ENCODE measurements around the gene SOCS3. TPM values are rescaled to one million over a fixed set of nuclear protein-coding genes. Genes with fewer than 3 reads are reported as not detected.
A peak's percentile ranks its signal among the peaks of the same experiment; 100 is the strongest.

The SOCS3 gene
- total RNA-seq, 1 experiment from 2014 or later: 53.1 TPM

DNA sequence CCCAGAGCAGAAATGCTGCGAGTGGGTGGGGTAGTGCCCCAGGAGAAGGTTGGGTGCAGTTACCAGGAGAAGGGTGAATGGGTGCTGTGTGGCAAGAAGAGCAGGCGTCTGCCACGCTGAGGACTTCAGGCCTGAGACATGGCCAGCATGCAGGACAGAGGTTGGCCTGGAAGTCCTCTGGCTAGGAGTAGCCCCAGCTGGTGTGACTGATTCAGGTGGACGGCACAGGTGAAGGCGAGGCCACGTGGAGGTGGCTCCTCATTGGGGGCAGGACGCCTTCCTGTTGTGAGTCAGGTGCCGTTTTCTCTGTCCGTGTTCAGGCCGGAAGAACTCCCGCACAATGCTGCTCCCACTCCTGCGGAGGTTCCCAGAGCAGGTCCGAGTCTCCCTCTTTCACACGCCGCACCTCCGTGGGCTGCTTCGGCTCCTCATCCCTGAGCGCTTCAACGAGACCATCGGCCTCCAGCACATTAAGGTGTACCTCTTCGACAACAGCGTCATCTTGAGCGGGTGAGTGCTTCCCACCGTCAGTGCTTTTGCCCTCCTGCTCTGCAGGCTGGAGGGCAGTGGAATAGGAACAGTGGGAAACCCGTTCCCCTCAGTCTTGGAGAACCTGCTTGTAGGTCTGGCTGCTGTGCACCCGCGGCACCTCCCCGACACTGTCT lies 39.3 kb upstream of the SOCS3 start:
- ATAC-seq (no peak), DNase-seq (ENCODE audit: low read depth, low spot score) (no peak)
- H3K4me1 ChIP-seq (ENCODE audit: control insufficient read depth, insufficient read depth, low read length): no peaks in the 10 kb centered on the region
- TF ChIP-seq, protein P1, sequence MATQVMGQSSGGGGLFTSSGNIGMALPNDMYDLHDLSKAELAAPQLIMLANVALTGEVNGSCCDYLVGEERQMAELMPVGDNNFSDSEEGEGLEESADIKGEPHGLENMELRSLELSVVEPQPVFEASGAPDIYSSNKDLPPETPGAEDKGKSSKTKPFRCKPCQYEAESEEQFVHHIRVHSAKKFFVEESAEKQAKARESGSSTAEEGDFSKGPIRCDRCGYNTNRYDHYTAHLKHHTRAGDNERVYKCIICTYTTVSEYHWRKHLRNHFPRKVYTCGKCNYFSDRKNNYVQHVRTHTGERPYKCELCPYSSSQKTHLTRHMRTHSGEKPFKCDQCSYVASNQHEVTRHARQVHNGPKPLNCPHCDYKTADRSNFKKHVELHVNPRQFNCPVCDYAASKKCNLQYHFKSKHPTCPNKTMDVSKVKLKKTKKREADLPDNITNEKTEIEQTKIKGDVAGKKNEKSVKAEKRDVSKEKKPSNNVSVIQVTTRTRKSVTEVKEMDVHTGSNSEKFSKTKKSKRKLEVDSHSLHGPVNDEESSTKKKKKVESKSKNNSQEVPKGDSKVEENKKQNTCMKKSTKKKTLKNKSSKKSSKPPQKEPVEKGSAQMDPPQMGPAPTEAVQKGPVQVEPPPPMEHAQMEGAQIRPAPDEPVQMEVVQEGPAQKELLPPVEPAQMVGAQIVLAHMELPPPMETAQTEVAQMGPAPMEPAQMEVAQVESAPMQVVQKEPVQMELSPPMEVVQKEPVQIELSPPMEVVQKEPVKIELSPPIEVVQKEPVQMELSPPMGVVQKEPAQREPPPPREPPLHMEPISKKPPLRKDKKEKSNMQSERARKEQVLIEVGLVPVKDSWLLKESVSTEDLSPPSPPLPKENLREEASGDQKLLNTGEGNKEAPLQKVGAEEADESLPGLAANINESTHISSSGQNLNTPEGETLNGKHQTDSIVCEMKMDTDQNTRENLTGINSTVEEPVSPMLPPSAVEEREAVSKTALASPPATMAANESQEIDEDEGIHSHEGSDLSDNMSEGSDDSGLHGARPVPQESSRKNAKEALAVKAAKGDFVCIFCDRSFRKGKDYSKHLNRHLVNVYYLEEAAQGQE (IDR thresholded peaks at IDR 0.05; ENCODE audit: insufficient read depth in 1 of 2, low read depth in 2 of 2, low read length in 1 of 2): 0 out of 4 replicates have a peak, but pooled peaks of 1 of the 2 experiments have one; percentile 5
- TF ChIP-seq, protein P2, sequence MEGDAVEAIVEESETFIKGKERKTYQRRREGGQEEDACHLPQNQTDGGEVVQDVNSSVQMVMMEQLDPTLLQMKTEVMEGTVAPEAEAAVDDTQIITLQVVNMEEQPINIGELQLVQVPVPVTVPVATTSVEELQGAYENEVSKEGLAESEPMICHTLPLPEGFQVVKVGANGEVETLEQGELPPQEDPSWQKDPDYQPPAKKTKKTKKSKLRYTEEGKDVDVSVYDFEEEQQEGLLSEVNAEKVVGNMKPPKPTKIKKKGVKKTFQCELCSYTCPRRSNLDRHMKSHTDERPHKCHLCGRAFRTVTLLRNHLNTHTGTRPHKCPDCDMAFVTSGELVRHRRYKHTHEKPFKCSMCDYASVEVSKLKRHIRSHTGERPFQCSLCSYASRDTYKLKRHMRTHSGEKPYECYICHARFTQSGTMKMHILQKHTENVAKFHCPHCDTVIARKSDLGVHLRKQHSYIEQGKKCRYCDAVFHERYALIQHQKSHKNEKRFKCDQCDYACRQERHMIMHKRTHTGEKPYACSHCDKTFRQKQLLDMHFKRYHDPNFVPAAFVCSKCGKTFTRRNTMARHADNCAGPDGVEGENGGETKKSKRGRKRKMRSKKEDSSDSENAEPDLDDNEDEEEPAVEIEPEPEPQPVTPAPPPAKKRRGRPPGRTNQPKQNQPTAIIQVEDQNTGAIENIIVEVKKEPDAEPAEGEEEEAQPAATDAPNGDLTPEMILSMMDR (IDR thresholded peaks at IDR 0.05): no peak
- no peak for TF ChIP-seq POLR2AphosphoS5 (IDR thresholded peaks at IDR 0.05; ENCODE audit: low read depth, low read length)
- TF ChIP-seq TCF7L2 (IDR thresholded peaks at IDR 0.05; ENCODE audit: low read depth, low read length): no peak
- no peak for TF ChIP-seq SIN3A (IDR thresholded peaks at IDR 0.05; ENCODE audit: borderline replicate concordance, insufficient read depth, low read depth, low read length)
- H3K36me3 ChIP-seq (ENCODE audit: control insufficient read depth, insufficient read depth, low read length): peaks cover 20% of the 10 kb centered on the region
- POLR2A ChIA-PET: interaction anchor here (0.7 kb wide), 1 partner anchor 24 kb away, joined by 3 read pairs; no protein-coding TSS in a partner anchor
- H3K9me3 ChIP-seq (ENCODE audit: control insufficient read depth, insufficient read depth, low read depth, low read length): no peaks in the 10 kb centered on the region
- no peaks in the 10 kb centered on the region for H3K27me3 ChIP-seq (ENCODE audit: control insufficient read depth, insufficient read depth, low read length)
- no peak overlapping the region for H3K4me3 ChIP-seq (ENCODE audit: low read depth in 2 of 2, low read length in 2 of 2)
- intact Hi-C loops (cut with micrococcal nuclease; ENCODE audit: unreplicated experiment): no loop called here
- in situ Hi-C loops (cut with HindIII; ENCODE audit: low pct_unique_long_range_greater_than_20kb, low sequenced_read_pairs): no loop called here
- no TSS peak for BruUV-seq (replicated peaks)
- H3K27ac ChIP-seq (ENCODE audit: low read length): no peak overlapping the region
- CTCF ChIA-PET: no interaction called here

DNA sequence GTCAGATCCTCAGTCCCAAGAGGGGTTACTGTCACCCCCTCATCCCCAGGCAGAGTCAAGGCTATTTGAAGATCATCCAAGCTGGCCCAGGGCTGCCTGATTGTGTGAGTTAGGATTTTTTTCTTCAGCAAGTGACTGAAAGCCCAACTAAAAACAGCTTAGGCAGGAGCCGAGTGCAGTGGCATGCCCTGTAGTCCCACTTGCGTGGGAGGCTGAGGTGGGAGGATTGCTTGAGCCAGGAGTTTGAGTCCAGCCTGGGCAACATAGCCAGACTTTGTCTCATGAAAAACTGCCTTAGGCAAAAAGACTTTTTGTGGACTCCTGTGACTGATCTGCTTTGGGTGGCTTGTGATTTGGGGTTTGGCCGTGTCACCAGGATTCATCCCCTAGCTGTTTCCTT lies 38.5 kb upstream of the SOCS3 start:
- no peaks in the 10 kb centered on the region for H3K9me3 ChIP-seq (ENCODE audit: control insufficient read depth, insufficient read depth, low read depth, low read length)
- no peaks in the 10 kb centered on the region for H3K27me3 ChIP-seq (ENCODE audit: control insufficient read depth, insufficient read depth, low read length)
- ATAC-seq (no peak), DNase-seq (ENCODE audit: low read depth, low spot score) (no peak)
- H3K27ac ChIP-seq (ENCODE audit: low read length): no peak overlapping the region
- POLR2A ChIA-PET: interaction anchor here (0.7 kb wide), 1 partner anchor 23 kb away, joined by 3 read pairs; no protein-coding TSS in a partner anchor
- intact Hi-C loops (cut with micrococcal nuclease; ENCODE audit: unreplicated experiment): no loop called here
- TF ChIP-seq, protein P2 (IDR thresholded peaks at IDR 0.05): no peak
- TF ChIP-seq TCF7L2 (IDR thresholded peaks at IDR 0.05; ENCODE audit: low read depth, low read length): no peak
- TF ChIP-seq SIN3A (IDR thresholded peaks at IDR 0.05; ENCODE audit: borderline replicate concordance, insufficient read depth, low read depth, low read length): no peak
- TF ChIP-seq POLR2AphosphoS5 (IDR thresholded peaks at IDR 0.05; ENCODE audit: low read depth, low read length): no peak
- TF ChIP-seq, protein P1 (IDR thresholded peaks at IDR 0.05; ENCODE audit: insufficient read depth in 1 of 2, low read depth in 2 of 2, low read length in 1 of 2): no peak
- no peak overlapping the region for H3K4me3 ChIP-seq (ENCODE audit: low read depth in 2 of 2, low read length in 2 of 2)
- CTCF ChIA-PET: no interaction called here
- in situ Hi-C loops (cut with HindIII; ENCODE audit: low pct_unique_long_range_greater_than_20kb, low sequenced_read_pairs): no loop called here
- peaks cover 18% of the 10 kb centered on the region for H3K36me3 ChIP-seq (ENCODE audit: control insufficient read depth, insufficient read depth, low read length)
- no TSS peak for BruUV-seq (replicated peaks)
- H3K4me1 ChIP-seq (ENCODE audit: control insufficient read depth, insufficient read depth, low read length): no peaks in the 10 kb centered on the region
